Mesenteric fat pad (tissue), 1 donor: ENCODE results near the gene COP1. TPM values are rescaled to one million over a fixed set of nuclear protein-coding genes. Genes with fewer than 3 reads are reported as not detected.

ENCODE experiments used
- DNase-seq: peaks from one replicate; pipeline ENCODE4 v3.0.0-alpha.2; 2020; ENCODE audit warnings: low spot score
- total RNA-seq: library from RNA; stranded (reverse); fragmentation: NEBNext Ultra II Directional; extraction: Animal tissue kit (Norgen Biotek cat#: 25700); gene quantifications from one replicate; pipeline ENCODE4 v1.2.1, GENCODE V29; 2021
- donor health status: DM: yes; HTN: yes; CAD: no.

The COP1 gene
- total RNA-seq, 1 donor from 2014 or later = 41.4 TPM

- no peak for DNase-seq
These were observed 237.9 kb downstream of the COP1 start for GRCh38 chr1:175969231-175969630.

- DNase-seq = no peak
These were observed 238.5 kb downstream of the COP1 start for GRCh38 chr1:175968486-175969172.

- no peak for DNase-seq
These were observed 243.3 kb downstream of the COP1 start for GRCh38 chr1:175963740-175964139.

GRCh38 chr1:175960169-175960568 is 246.9 kb downstream of the COP1 start:
- DNase-seq = no peak

GRCh38 chr1:175951627-175952026 is 255.5 kb downstream of the COP1 start:
- DNase-seq = no peak

- no peak for DNase-seq
These were observed 259.3 kb downstream of the COP1 start for GRCh38 chr1:175947771-175948170.

- DNase-seq = no peak
These were observed 262.5 kb downstream of the COP1 start for GRCh38 chr1:175944591-175944990.

GRCh38 chr1:175941164-175941563 is 265.9 kb downstream of the COP1 start:
- no peak for DNase-seq

GRCh38 chr1:175936736-175937135 is 270.4 kb downstream of the COP1 start:
- no peak for DNase-seq

- no peak for DNase-seq
These were observed 271.4 kb downstream of the COP1 start for GRCh38 chr1:175935566-175936115.

GRCh38 chr1:175935166-175935565 is 271.9 kb downstream of the COP1 start:
- no peak for DNase-seq

- DNase-seq = no peak
These were observed 273.3 kb downstream of the COP1 start for GRCh38 chr1:175933801-175934200.

- no peak for DNase-seq
These were observed 279.1 kb downstream of the COP1 start for GRCh38 chr1:175927944-175928343.

- DNase-seq = no peak
These were observed 284.7 kb downstream of the COP1 start for GRCh38 chr1:175922254-175922881.

GRCh38 chr1:175920381-175920780 is 286.7 kb downstream of the COP1 start:
- DNase-seq = no peak

GRCh38 chr1:175919001-175919400 is 288.1 kb downstream of the COP1 start:
- DNase-seq = no peak

- DNase-seq = no peak
These were observed 288.7 kb downstream of the COP1 start for GRCh38 chr1:175918364-175918801.

GRCh38 chr1:175914115-175914514 is 293.0 kb downstream of the COP1 start:
- no peak for DNase-seq

GRCh38 chr1:175911138-175911537 is 295.9 kb downstream of the COP1 start:
- no peak for DNase-seq

GRCh38 chr1:175906370-175906769 is 300.7 kb downstream of the COP1 start:
- no peak for DNase-seq

GRCh38 chr1:175904808-175905207 is 302.3 kb downstream of the COP1 start:
- DNase-seq = no peak

GRCh38 chr1:175902281-175902680 is 304.8 kb downstream of the COP1 start:
- DNase-seq = no peak
